Activated CD4-positive, alpha-beta T cell treated with anti-CD3 and anti-CD28 coated beads, Interleukin-2, Interleukin-6, amounts not matched to agents 100 ng/mL and 50 ng/mL, durations not matched to agents 16 hours and 8 hours (primary cell): ENCODE measurements around the gene ZDHHC11B.
"Not testable (repeated sequence)": the region's sequence is repeated elsewhere in the genome, so short reads cannot be mapped to it uniquely, and the experiment has no call there.

Experiments
- DNase-seq: peaks from one replicate; pipeline ENCODE4 v3.0.0-alpha.2; 2020

Gene ZDHHC11B

DNA sequence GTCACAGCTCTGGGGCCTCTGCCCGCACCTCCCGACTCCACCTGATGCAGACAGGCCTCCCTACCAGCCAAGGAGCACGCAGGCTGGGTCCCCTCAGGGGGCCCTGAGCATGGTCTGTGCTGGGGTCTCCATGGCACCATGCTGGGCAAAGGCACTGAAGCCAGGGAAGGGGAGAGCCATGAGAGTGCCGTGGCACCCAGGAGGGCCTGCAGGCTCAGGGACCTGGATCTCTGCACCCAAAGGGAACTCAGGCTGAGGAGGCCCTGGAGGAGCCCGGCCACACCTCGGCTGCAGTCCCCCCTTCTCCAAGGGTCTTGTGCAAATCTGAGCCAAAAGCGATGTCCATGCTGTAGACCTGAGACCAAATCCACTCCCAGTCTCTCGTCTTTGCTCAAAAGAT is 32.5 kb downstream of the ZDHHC11B start:
- DNase-seq, result not testable (repeated sequence)

DNA sequence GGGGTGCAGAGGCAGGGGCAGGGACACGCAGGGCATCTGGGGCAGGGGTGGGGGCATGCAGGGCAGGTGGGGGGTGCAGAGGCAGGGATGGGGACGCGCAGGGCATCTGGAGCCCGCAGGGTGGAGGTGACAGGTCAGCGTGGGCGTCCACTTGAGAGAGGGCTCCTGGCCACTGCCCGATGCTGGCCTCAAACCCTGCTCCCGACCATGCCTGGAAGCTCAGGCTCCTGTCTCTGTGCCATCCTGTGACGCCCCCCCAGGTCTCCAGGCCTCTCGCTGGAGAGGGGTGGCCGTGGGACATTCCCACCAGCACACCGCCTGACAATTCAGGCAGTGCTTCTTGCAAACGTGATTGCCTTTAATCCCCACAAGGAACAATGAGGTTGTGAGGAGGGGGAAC is 33.0 kb downstream of the ZDHHC11B start:
- no peak for DNase-seq

DNA sequence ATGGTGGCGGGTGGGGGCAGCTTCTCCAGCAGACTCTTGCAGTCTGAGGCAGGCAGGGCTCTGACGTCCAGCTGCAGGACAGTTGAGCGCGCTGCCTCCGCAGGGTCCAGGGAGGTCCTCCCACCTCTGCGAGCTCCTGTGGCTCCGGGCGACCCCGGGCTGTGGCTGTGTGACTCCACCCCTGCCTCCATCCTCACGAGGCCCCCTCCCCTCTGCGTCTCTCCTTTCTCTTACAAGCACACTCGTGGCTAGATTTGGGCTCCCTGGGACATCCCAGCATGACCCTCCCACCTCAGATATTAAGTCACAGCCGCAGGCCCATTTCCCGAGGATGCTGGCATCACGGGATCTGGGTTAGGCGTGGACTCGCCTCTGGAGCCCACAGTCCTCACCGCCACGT is 34.3 kb downstream of the ZDHHC11B start:
- DNase-seq, result not testable (repeated sequence)

DNA sequence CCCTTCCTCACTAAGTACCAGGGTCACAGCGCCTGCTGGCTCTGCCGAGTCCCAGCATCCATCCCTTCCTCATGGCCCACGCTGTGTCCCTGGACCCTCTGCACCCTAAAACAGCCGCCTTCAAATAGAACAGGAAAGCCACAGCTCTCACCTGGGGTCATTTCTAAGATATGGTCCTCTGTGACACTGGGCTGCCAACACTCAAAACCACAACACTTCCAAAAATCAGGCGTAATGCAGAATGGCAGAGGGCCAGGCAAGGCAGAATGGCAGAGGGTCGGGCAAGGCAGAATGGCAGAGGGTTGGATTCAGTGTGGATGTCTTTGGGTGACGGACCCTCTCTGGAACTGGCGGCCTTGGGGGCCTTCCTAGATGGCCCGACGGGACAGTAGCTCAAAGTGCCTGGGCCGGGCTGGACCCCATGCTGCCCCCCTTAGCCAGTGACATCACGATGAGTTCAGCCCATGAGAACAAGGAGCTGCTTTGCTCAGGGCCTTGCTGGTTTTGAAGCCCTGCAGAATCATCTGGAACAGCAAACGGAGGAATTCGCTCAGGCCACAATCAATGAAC is 35.3 kb downstream of the ZDHHC11B start:
- DNase-seq, result no peak

DNA sequence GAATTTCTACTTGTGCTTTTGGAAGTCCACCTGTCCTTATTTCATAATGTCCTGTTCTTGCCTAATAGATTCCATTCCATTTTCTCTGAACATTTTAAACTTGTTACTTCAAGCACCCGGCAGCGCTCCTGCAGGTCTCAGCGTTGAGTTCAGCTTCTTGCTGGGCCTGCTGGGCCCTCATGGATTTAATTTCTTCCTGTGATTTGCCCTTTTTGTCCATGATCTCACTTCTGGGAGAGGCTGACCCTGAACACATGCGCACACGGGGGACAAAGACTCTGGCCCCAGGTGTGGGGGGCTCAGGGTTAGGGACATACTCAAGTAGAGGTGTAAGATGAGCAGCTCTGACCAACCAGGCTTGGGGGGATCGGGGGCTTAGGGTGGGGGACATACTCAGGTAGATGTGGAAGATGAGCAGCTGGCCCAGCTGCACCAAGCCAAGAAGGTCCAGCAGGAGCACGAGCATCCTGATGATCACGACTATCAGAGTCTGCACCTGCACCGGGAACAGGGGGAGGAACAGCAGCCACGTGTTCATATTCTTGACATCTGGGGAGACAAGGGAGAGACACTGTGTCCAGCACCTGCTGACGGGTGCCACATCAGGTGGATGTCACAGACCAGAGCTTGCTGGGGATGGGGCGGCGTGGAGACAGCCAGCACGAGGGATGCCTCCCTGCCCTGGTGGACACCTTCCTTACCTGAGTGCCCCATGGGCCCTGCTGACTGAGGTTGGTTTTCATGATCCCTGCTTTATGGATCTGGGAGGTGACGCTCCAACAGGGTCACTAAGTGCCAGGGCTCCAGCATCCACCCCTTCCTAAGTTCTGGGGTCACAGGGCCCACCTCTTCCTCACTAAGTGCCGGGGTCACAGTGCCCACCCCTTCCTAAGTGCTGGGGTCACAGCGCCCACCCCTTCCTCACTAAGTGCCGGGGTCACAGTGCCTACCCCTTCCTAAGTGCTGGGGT is 36.2 kb downstream of the ZDHHC11B start:
- not testable (repeated sequence) for DNase-seq

DNA sequence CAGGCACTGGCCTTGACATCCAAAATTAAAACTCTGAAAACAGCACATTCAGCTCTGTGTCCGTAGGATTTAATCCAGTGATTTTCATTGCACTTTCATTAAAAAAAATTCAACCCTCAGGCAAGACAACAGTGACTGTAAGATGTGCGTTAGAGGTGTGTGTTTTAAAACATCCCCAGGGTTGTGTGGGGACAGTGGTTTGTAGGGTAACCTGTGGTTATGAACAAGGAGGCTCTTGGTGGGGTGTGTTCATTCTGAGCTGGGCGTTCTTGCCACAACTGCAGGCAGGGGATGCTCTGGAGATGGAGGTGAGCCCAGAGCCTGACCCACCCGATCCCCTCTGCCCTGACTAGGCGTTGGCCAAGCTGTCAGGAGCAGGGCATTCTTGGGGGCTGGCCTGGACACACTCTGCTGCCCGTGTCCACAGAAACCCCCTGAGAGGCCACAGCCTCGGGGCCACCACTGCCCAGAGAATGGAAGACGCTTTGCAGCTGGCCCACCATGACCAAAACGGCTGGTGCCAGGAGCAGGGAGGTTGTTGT is 37.2 kb downstream of the ZDHHC11B start:
- not testable (repeated sequence) for DNase-seq

DNA sequence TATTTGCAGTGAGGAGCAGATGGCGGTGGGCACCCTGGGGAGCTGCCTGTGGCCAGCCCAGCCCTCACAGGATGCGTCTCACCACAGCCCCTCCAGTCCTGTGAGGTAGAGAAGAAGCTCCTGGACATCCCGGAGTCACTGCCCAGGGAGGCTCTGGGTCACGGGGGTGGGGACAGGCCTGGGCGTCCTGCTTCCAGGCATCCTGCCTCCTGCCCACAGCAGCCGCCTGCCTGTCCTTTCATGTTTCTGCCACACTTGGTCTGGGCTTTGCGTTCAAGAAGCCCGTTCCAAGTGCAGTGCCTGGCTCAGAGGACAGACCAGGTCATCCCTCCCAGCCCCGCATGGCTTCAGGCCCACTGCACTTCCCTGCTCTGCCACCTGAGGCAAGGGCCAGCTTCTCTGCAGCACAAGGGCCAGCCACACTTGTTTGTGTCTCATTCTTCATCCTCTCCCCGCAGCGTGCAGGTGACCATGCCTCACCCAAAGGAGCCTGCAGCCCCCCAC is 38.2 kb downstream of the ZDHHC11B start:
- no peak for DNase-seq

DNA sequence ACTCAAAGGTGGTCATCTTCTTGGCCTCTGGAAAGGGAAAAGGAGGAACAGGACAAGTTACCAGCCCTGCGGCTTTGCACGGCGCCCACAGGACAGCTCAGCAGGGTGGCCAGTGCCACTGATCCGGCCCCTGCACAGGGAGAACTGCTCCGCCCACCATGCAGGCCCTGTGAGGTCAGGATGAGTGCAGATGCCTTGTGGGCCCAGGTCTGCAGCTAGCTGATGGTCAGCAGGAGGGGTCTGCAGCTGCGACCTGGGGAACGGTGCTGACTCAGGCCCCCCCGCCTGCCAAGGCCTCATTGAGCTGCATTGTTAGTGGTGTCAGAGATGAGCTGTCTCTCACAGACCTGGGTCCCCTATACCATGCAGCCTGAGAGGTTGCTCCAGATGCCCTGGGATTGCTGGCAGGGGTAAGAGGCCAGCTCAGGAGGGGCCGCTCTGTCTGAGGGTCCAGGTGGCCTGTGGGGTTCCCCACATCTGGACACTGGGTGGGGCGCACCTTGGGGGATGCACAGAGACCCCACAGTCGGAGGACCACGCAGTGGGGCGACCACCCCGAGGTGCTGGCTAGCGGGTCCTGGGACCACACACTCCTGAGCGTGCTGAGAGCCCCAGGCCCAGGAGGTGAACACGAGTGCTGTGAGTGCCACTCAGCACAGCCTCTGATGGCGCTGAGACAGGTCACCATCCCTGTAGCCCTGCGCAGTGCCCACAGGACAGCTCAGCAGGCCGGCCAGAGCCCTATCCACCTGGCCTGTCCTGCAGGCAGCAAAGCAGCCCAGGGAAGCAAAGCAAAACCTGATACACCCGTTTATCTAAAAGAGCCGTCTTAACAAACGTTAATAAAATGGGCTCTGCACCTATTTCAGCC is 39.0 kb downstream of the ZDHHC11B start:
- DNase-seq, result not testable (repeated sequence)

DNA sequence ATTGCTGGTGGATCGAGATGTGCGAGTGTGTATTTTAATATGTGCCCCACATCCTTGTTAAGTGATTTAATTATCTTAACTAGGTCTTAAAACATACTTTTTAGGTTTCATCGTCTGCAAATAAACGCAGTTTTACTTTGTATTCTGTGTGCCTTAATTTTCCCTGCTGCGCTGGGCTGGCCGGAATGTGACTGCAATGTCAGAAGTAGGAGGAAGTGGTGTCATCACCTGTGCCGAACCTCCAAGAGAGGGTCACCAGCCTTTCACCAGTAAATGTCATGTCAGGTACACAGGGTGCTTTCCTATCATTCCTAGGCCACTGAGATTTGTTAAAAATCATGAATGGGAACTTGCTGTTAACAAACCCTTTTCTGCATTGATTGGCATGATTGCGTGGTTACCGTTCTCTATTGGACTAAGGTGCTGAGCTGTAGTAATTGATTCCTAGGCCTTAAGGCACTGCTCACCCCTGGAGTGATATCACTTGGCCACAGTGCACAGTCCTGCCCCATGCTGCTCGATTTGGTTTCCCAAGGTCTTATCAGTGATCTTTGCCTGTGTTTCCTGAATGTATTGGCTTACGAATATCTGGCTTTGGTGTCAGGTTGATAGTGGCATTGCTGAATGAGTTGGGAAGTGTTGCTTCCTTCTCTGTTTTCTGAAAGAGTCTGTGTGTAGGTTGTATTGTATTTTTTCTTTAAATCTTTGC is 40.7 kb downstream of the ZDHHC11B start:
- not testable (repeated sequence) for DNase-seq

DNA sequence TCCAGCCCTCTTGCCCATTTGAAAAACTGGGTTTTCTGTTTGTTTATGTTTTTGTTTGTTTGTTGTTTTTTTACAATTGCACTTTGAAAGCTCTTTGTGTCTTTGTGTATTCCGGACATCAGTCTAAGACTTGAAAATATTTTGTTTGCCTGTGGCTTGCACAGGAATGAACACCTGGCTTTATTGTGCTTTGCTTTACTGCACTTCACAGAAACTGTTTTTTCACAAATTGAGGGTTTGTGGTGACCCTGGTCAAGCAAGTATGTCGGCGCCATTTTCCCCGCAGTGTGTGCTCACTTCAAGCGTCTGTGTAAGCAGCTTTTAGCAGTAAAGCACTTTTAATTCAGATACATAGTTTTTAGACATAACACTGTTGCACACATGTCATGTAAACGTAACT is 42.3 kb downstream of the ZDHHC11B start:
- DNase-seq, result not testable (repeated sequence)

DNA sequence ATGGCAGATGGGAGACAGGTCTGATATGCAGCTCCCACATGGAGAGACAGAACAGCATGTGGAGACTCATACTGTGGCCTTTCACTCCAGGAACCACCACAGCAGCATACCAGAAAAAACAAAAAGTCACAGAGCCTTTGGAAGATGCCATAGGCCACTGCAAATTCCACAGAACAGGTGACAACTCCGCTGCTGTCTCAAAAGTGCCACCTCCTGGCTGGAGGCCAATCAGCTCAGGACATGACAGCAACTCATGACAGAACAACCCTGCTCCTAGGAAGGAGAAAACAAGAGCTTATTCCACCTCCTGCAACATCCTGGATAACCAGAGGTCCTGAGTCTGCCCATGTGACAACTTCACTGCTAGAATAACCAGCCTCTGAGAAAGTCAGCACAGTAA is 50.4 kb downstream of the ZDHHC11B start:
- DNase-seq, result not testable (repeated sequence)

DNA sequence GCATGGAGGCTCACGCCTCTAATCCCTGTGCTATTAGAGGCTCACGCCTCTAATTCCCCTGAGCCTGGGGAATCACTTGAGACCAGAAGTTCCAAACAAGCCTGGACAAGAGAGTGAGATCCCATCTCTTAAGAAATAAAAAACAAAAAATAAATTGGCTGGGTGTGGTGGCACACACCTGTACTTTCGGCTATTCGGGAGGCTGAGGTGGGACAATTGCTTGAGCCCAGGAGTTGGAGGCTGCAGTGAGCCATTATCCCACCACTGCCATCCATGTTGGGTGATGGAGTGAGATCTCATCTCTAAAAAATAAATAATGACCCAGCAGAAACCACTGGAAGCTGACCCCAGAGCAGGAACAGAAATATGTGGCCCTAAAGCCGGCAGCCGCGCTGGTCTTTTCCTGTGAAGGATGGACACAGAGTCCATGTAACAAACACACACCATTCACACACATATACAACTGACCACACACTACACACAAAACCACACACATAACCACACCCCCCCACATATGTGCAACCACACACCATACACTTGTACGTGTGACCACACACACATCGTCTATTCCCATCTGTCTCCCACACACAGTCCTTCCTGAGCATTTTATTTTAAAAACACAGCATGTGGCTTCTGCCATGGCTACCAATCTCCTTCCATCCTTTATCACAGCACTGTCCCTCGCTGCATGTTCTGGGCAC is 51.6 kb downstream of the ZDHHC11B start:
- DNase-seq, result not testable (repeated sequence)

DNA sequence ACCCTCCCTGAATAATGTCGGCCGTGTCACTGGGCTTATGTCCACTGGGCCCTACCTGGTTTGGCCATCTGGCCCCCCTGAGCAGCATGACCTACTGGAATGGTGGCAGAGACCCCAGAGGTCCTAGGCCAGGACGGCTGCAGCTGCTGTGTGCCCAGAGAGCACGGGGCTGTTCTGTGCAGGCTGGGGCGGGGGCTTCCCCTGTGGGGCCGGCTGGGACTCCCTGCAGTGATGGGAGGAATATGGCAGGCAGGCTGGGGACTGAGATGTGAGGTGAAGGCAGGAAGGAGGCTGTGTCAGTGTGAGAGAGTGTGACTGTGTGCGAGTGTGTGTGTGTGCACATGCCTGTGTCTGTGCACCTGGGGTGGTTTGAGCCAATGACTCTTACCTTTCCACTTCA is 55.3 kb downstream of the ZDHHC11B start:
- not testable (repeated sequence) for DNase-seq

DNA sequence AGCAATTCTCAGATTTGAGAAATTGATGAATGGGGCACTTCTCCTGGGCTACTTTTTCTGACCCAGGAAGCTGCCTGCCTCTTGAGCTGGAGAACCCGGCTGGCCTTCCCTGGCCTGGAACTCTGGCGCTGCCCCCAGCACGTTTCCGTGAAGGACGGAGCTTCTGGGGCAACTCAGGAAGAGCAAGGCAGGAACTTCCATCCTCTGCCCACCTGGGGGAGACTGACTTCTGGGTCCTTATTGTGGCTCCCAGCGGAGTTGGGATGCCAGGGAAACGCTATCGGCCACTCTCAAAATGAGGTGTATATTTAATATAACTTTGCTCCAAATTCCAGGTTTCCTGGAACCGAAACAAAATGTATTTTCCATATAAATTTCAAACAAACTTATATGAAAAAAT is 57.4 kb downstream of the ZDHHC11B start:
- not testable (repeated sequence) for DNase-seq

DNA sequence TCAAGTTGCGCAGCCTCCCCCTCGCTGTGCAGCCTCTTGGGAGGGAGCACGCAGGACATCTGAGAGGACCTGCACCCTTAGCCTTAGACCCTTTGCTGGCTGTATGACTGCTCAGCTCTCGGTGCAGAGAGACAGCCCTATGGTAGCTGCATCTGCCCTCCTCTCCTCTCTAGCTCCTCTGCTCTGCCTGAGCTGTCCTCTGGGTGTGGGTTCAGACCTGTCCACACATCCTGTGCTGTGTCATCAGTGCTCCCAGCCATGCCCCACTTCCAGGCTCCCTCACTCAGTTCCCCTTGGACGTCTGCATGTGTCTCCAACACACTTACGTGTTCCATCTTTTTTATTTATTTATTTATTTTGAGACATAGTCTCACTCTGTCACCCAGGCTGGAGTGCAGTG is 60.7 kb downstream of the ZDHHC11B start:
- DNase-seq, result not testable (repeated sequence)

DNA sequence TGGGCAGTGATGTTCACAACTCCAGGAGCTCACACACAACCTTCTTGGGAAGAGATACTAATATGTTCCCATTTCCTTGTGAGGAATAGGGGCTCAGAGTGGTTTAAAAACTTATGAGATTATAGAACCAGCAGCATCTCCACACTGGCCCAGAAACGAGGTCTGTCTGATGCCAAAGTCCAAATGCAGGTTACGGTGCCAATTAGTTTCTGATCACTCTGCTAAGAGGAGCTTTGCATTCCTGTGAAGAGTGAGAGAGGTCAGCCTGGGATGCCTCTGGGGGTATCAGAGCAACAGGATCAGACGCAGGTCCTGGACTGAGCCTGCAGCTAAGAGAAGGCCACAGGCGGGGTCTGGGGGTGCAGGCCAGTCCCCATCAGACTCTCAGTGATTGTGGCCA is 61.2 kb downstream of the ZDHHC11B start:
- DNase-seq, result not testable (repeated sequence)

DNA sequence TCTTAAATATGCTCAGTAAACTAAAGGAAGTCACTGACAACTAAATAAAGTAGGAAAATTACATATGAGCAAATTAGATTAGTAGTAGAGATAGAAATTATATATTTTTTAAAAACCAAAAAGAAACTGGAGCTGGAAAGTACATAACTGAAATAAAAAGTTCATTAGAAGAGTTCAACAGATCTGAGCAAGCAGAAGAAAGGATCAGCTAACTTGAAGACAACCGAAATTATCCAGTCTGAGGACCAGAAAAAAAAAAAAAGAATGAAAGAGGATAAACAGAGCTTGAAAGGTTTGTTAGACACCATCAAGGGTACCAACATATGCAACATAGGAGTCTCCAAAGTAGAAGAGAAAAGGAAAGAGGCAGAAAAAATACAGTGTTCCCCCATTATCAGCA is 65.2 kb downstream of the ZDHHC11B start:
- not testable (repeated sequence) for DNase-seq

DNA sequence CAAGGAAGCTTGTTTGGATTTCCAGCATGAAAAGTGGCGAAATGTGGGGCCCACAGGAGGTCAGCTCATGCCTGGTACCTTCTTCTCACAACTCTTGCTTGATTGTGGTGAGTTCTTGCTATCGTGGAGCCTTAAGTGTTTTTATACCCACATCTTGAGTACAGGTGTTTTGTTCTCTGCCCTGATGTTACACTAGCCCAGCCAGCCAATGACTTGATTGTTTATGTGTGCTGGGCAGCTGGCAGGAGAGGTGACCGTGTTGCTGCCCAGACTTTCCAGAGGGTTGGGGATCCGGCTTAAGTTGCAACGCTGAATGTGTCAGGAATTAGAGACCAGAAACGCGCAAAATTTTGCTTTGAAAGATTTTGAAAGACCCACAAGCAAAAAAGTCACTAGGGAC is 67.4 kb downstream of the ZDHHC11B start:
- no peak for DNase-seq

DNA sequence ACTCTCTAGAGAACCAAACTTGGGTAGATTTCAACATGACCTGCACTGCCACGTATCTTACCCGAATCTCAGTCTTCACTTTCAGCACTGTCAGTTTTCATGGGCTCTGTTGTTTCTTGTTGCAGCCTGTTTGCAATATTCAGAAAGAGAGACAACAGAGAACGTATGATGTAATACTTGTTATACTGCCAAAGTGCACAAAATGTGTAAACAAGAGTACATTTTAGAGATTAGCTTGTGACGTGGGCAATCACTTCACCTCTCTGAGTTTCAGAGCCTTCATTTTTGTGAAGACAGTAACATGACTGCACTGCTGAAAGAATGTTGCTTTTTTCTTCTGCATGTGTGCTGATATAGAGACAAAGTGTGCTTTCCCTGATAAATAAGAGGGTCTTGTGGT is 67.8 kb downstream of the ZDHHC11B start:
- not testable (repeated sequence) for DNase-seq

DNA sequence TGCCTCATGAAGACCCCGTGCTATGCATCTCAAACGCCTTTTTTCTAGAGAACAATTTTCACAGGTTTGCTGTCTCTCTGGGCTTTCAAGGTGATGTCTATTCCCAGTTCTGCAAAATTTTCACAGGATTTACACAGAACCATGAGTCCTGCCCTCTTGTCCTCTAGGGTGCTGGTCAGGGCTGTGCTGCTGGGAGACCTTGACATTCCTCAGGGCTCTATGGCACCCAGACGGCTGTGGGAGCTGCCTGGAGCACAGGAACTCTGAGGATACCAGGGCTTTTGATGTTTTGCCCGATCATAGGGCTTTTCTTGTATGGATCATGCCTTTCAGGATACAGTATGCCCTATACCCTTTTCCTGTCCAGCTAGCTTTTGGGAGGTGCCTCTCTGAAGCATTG is 68.9 kb downstream of the ZDHHC11B start:
- not testable (repeated sequence) for DNase-seq
